GM23338 (cell line): ENCODE measurements around the gene CAPN10. TPM values are rescaled to one million over a fixed set of nuclear protein-coding genes. Genes with fewer than 3 reads are reported as not detected.

ENCODE experiments used
- ATAC-seq: fragments of 200-7000 bp; cut with Tn5 transposase; 3 replicates; pipeline ENCODE4 v1.9.1; 2020
- DNase-seq: peaks from one replicate; pipeline ENCODE4 v3.0.0-alpha.2; 2015; ENCODE audit warnings: low spot score
- H2AFZ ChIP-seq: fragments of 200-600 bp; sonication (generic); 2 replicates; pipeline ENCODE4 v1.8.0; 2016; ENCODE audit warnings: antibody characterized with exemption, mild to moderate bottlenecking, moderate library complexity
- H3F3A ChIP-seq: fragments of 200-600 bp; sonication (generic); replicated peaks from 2 replicates; pipeline ENCODE4 v1.8.0; 2017; ENCODE audit warnings: antibody characterized with exemption, mixed run types, low read depth
- H3K27ac ChIP-seq: fragments of 200-600 bp; sonication (generic); 2 replicates; pipeline ENCODE4 v1.6.1; 2016; ENCODE audit warnings: low read depth
- H3K27me3 ChIP-seq: fragments of 200-600 bp; sonication (generic); 2 replicates; pipeline ENCODE4 v1.8.0; 2016; ENCODE audit warnings: mild to moderate bottlenecking, mixed run types, moderate library complexity; ENCODE audit not compliant: insufficient read depth
- H3K36me3 ChIP-seq: fragments of 200-600 bp; sonication (generic); 2 replicates; pipeline ENCODE4 v1.8.0; 2016; ENCODE audit warnings: mild to moderate bottlenecking; ENCODE audit not compliant: insufficient read depth
- H3K4me1 ChIP-seq: fragments of 200-600 bp; sonication (generic); 2 replicates; pipeline ENCODE4 v1.8.0; 2016; ENCODE audit warnings: mild to moderate bottlenecking, moderate library complexity; ENCODE audit not compliant: insufficient read depth
- H3K4me2 ChIP-seq: fragments of 200-600 bp; sonication (generic); 2 replicates; pipeline ENCODE4 v1.7.1; 2017; ENCODE audit warnings: mixed run types
- H3K4me3 ChIP-seq: fragments of 200-600 bp; sonication (generic); 2 replicates; pipeline ENCODE4 v1.6.1; 2016; ENCODE audit warnings: mixed run types
- H3K79me2 ChIP-seq: fragments of 200-600 bp; sonication (generic); replicated peaks from 2 replicates; pipeline ENCODE4 v1.8.0; 2017; ENCODE audit warnings: mild to moderate bottlenecking; ENCODE audit not compliant: insufficient read depth
- H3K9me2 ChIP-seq: fragments of 200-600 bp; sonication (generic); 2 replicates; pipeline ENCODE4 v1.8.0; 2017; ENCODE audit not compliant: insufficient read depth
- H4K20me1 ChIP-seq: fragments of 200-600 bp; sonication (generic); replicated peaks from 2 replicates; pipeline ENCODE4 v1.8.0; 2017; ENCODE audit warnings: mild to moderate bottlenecking; ENCODE audit not compliant: insufficient read depth
- H3K27ac Mint-ChIP-seq: 2 replicates; pipeline ENCODE4 v1.8.0; 2020; ENCODE audit warnings: inconsistent platforms, mild to moderate bottlenecking, moderate library complexity, mixed read lengths
- H3K27me3 Mint-ChIP-seq: 3 replicates; pipeline ENCODE4 v1.8.0; 2022; ENCODE audit warnings: low read depth, mild to moderate bottlenecking, moderate library complexity, mixed read lengths, inconsistent platforms; ENCODE audit not compliant: insufficient read depth, poor library complexity
- H3K36me3 Mint-ChIP-seq: 3 replicates; pipeline ENCODE4 v1.8.0; 2021; ENCODE audit warnings: low read depth, mild to moderate bottlenecking, inconsistent platforms, moderate library complexity, mixed read lengths
- H3K4me1 Mint-ChIP-seq: 3 replicates; pipeline ENCODE4 v1.8.0; 2020; ENCODE audit warnings: mild to moderate bottlenecking, inconsistent platforms, mixed read lengths
- H3K4me3 Mint-ChIP-seq: 3 replicates; pipeline ENCODE4 v1.8.0; 2021; ENCODE audit warnings: moderate library complexity, mild to moderate bottlenecking, inconsistent platforms, mixed read lengths
- H3K9me3 Mint-ChIP-seq: 3 replicates; pipeline ENCODE4 v1.8.0; 2020; ENCODE audit warnings: moderate library complexity, mild to moderate bottlenecking, inconsistent platforms, mixed read lengths
- CREB1 ChIP-seq: fragments of 250-450 bp; sonication (Bioruptor Pico); IDR thresholded peaks from 2 replicates; pipeline ENCODE4 v1.5.0; 2020; ENCODE audit warnings: low read depth, mild to moderate bottlenecking, moderate library complexity
- CTCF ChIP-seq, 2 experiments: fragments of 200-600 bp in 1 of 2; sonication (generic) in 1 of 2; conservative IDR thresholded peaks; 2 replicates each; pipeline versions ENCODE4 v1.5.1 to v1.6.1; 2016 to 2017; ENCODE audit warnings: antibody characterized with exemption in 2 of 2, low read depth in 2 of 2, mild to moderate bottlenecking in 2 of 2, moderate library complexity in 1 of 2
- ETS1 ChIP-seq: IDR thresholded peaks from 2 replicates; pipeline ENCODE4 v1.6.1; 2016; ENCODE audit warnings: antibody characterized with exemption
- EZH2 ChIP-seq: fragments of 200-600 bp; sonication (generic); IDR thresholded peaks from one replicate; pipeline ENCODE4 v1.8.0; 2017; ENCODE audit warnings: antibody characterized with exemption, mild to moderate bottlenecking, low read depth; ENCODE audit not compliant: unreplicated experiment
- EZH2phosphoT487 ChIP-seq: fragments of 200-600 bp; sonication (generic); IDR thresholded peaks from one replicate; pipeline ENCODE4 v1.8.1; 2018; ENCODE audit warnings: antibody characterized with exemption; ENCODE audit not compliant: unreplicated experiment
- JUNB ChIP-seq: IDR thresholded peaks from one replicate; pipeline ENCODE4 v1.6.1; 2016; ENCODE audit warnings: antibody characterized with exemption; ENCODE audit not compliant: unreplicated experiment
- NANOG ChIP-seq: IDR thresholded peaks from 2 replicates; pipeline ENCODE4 v1.6.1; 2016; ENCODE audit warnings: antibody characterized with exemption, borderline replicate concordance
- POLR2AphosphoS5 ChIP-seq: IDR thresholded peaks from 2 replicates; pipeline ENCODE4 v1.6.1; 2016; ENCODE audit warnings: antibody characterized with exemption, low read depth
- REST ChIP-seq: IDR thresholded peaks from one replicate; pipeline ENCODE4 v1.6.1; 2018; ENCODE audit warnings: antibody characterized with exemption; ENCODE audit not compliant: unreplicated experiment
- STAT1 ChIP-seq: IDR thresholded peaks from one replicate; pipeline ENCODE4 v1.6.1; 2016; ENCODE audit warnings: antibody characterized with exemption; ENCODE audit not compliant: unreplicated experiment
- ZNF114 ChIP-seq: fragments of 250-450 bp; sonication (Bioruptor Pico); IDR thresholded peaks from 2 replicates; pipeline ENCODE4 v1.5.0; 2020; ENCODE audit warnings: mild to moderate bottlenecking, moderate library complexity
- ZNF331 ChIP-seq: fragments of 250-450 bp; sonication (Bioruptor Pico); IDR thresholded peaks from 2 replicates; pipeline ENCODE4 v1.5.0; 2020; ENCODE audit warnings: low read depth, mild to moderate bottlenecking, moderate library complexity
- ZNF462 ChIP-seq: fragments of 250-450 bp; sonication (Bioruptor Pico); IDR thresholded peaks from 2 replicates; pipeline ENCODE4 v1.5.0; 2020; ENCODE audit warnings: mild to moderate bottlenecking, moderate library complexity
- polyA plus RNA-seq: library from polyadenylated mRNA; unstranded; fragments of >200 nt; fragmentation: Nextera tagmentation; extraction: Ambion mirVana; gene quantifications from 2 replicates; pipeline ENCODE4 v1.2.1, GENCODE V29; 2016
- total RNA-seq: library from RNA; depleted of rRNA; stranded (reverse); fragments of >200 nt; shearing (Covaris generic); gene quantifications from 2 replicates; pipeline ENCODE4 v1.2.3, GENCODE V29; 2014

CAPN10 gene
- total and polyA plus RNA-seq, 2 experiments from 2014 or later: 30.2 to 59.8 TPM

GRCh38 chr2:240615396-240615795 lies 28.9 kb downstream of the CAPN10 start:
- H2AFZ ChIP-seq: no peak overlapping the region
- Mint-ChIP-seq H3K4me3 (no peak overlapping the region), H3K27ac (no peak overlapping the region), H3K9me3 (peaks cover 35% of the 10 kb centered on the region), H3K4me1 (no peaks in the 10 kb centered on the region), H3K27me3 (peaks cover 5% of the 10 kb centered on the region), H3K36me3 (peaks cover 40% of the 10 kb centered on the region)
- H3K79me2 ChIP-seq: no peaks in the 10 kb centered on the region
- H3K4me1 ChIP-seq: no peaks in the 10 kb centered on the region
- no peaks in the 10 kb centered on the region for H3K36me3 ChIP-seq
- H3F3A ChIP-seq: no peaks in the 10 kb centered on the region
- ATAC-seq (no peak), DNase-seq (no peak)
- no peaks in the 10 kb centered on the region for H3K27me3 ChIP-seq
- H3K4me3 ChIP-seq: no peak overlapping the region
- H4K20me1 ChIP-seq: no peaks in the 10 kb centered on the region
- no peaks in the 10 kb centered on the region for H3K9me2 ChIP-seq
- TF ChIP-seq EZH2phosphoT487 (no peak), ZNF462 (CRISPR knock-in tag) (no peak), ZNF331 (CRISPR knock-in tag) (no peak), CREB1 (CRISPR knock-in tag) (no peak), EZH2 (no peak), POLR2AphosphoS5 (no peak), NANOG (no peak), REST (no peak), STAT1 (no peak), JUNB (no peak), ZNF114 (no peak), CTCF (conservative IDR thresholded peaks at IDR 0.05; ENCODE audit: low read depth in 2 of 2) (no peak), ETS1 (no peak)
- H3K27ac ChIP-seq: no peak overlapping the region
- no peak overlapping the region for H3K4me2 ChIP-seq
